Common myeloid progenitor, CD34-positive (primary cell): ENCODE results near the gene B3GALT6.
"Not testable (repeated sequence)": the region's sequence is repeated elsewhere in the genome, so short reads cannot be mapped to it uniquely, and the experiment has no call there.

Experiments used
- CTCF ChIA-PET: fragments of 350-600 bp; sonication (Branson Sonifier 250); formaldehyde crosslinking; loops from one replicate; lab custom pipeline; 2021; ENCODE audit warnings: antibody characterized with exemption; lab: Charles Lee
- POLR2A ChIA-PET: fragments of 350-600 bp; sonication (Branson Sonifier 250); formaldehyde crosslinking; loops from one replicate; lab custom pipeline; 2021; ENCODE audit warnings: antibody characterized with exemption; lab: Charles Lee
- DNase-seq, 3 donors: peaks; one replicate each; pipeline versions ENCODE4 v3.0.0 to v3.0.0-alpha.2; 2013
- H3K27ac ChIP-seq, 2 experiments: 1 replicate in 1 of 2; 2 replicates in 1 of 2; pipeline ENCODE4 v1.7.0; 2013; ENCODE audit warnings: inconsistent platforms in 2 of 2, low read length in 2 of 2, mild to moderate bottlenecking in 2 of 2, low read depth in 1 of 2, moderate library complexity in 1 of 2; ENCODE audit not compliant: severe bottlenecking in 2 of 2, insufficient read depth in 1 of 2, poor library complexity in 1 of 2
- H3K27me3 ChIP-seq, 5 experiments: replicated peaks in 2 of 5; 1 replicate in 3 of 5; 2 replicates in 2 of 5; pipeline versions ENCODE4 v1.6.1 to v1.7.0; 2013; ENCODE audit warnings: low read length in 4 of 5, mild to moderate bottlenecking in 2 of 5, moderate library complexity in 2 of 5, inconsistent platforms in 1 of 5; ENCODE audit not compliant: insufficient read depth in 5 of 5, control insufficient read depth in 4 of 5
- H3K36me3 ChIP-seq, 4 experiments: 1 replicate in 2 of 4; 2 replicates in 2 of 4; pipeline versions ENCODE4 v1.6.1 to v1.7.0; 2013; ENCODE audit warnings: low read length in 3 of 4, control low read depth in 1 of 4, mild to moderate bottlenecking in 1 of 4; ENCODE audit not compliant: control insufficient read depth in 4 of 4, insufficient read depth in 4 of 4
- H3K4me1 ChIP-seq, 4 experiments: 1 replicate in 3 of 4; 2 replicates in 1 of 4; pipeline versions ENCODE4 v1.6.1 to v1.7.1; 2013; ENCODE audit warnings: low read length in 3 of 4, mild to moderate bottlenecking in 3 of 4, control low read depth in 1 of 4, inconsistent platforms in 1 of 4, moderate library complexity in 1 of 4; ENCODE audit not compliant: control insufficient read depth in 4 of 4, insufficient read depth in 4 of 4; ENCODE audit errors: control extremely low read depth in 1 of 4
- H3K4me3 ChIP-seq, 7 experiments: 1 replicate in 4 of 7; 2 replicates in 3 of 7; pipeline versions ENCODE4 v1.5.1 to v1.7.0; 2013; ENCODE audit warnings: mild to moderate bottlenecking in 7 of 7, low read length in 6 of 7, moderate library complexity in 6 of 7, inconsistent platforms in 2 of 7, low read depth in 2 of 7, control low read depth in 1 of 7; ENCODE audit not compliant: insufficient read depth in 4 of 7, control insufficient read depth in 1 of 7; ENCODE audit errors: extremely low read depth in 1 of 7
- H3K9me3 ChIP-seq, 5 experiments: 1 replicate in 4 of 5; 2 replicates in 1 of 5; pipeline versions ENCODE4 v1.6.1 to v1.7.1; 2013; ENCODE audit warnings: low read length in 4 of 5, mild to moderate bottlenecking in 2 of 5, inconsistent platforms in 1 of 5, low read depth in 1 of 5, moderate library complexity in 1 of 5; ENCODE audit not compliant: control insufficient read depth in 4 of 5, insufficient read depth in 2 of 5; ENCODE audit errors: control extremely low read depth in 1 of 5
- WGBS: methylation state at CpG from one replicate; pipeline ENCODE4 v1.1.5; 2013; ENCODE audit not compliant: insufficient coverage; 5-methylcytosine and 5-hydroxymethylcytosine counted together

The B3GALT6 gene

DNA sequence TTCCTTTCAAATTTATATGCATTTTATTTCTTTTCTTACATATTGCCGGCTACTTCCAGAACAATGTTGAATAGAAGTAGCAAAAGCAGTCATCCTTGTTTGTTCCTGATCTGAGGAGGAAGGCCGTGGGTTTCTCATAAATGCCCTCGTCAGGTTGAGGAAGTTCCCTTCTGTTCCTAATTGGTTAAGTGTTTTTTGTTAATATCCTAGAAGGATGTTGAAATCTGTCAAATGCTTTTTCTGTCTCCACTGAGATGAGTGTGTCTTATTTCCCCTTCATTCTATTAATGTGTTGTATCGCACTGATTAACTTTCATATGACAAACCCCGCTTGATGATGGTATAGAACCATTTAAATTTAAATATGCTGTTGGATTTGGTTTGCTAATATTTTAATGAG is 42.9 kb upstream of the B3GALT6 start:
- 46% methylated on average over 4 of the region's 5 CpGs for WGBS
- CTCF ChIA-PET = no interaction called here
- Histone ChIP-seq H3K4me3 (no peak overlapping the region), H3K9me3 (peaks cover 0 to 7% (median 2%) of the 10 kb centered on the region in 5 experiments), H3K27ac (no peak overlapping the region), H3K36me3 (no peaks in the 10 kb centered on the region), H3K4me1 (peaks cover 0 to 14% (median 2%) of the 10 kb centered on the region in 4 experiments), H3K27me3 (no peaks in the 10 kb centered on the region)
- POLR2A ChIA-PET = interaction anchor here (0.6 kb wide), 1 partner anchor 145 kb away, joined by 3 read pairs; no protein-coding TSS in a partner anchor
- DNase-seq = no peak

- Histone ChIP-seq H3K36me3 (no peaks in the 10 kb centered on the region), H3K4me1 (peaks cover 0 to 6% (median 2%) of the 10 kb centered on the region in 4 experiments), H3K27me3 (no peaks in the 10 kb centered on the region), H3K9me3 (peaks cover 0 to 17% (median 2%) of the 10 kb centered on the region in 5 experiments), H3K27ac (no peak overlapping the region), H3K4me3 (no peak overlapping the region)
- WGBS = 88% methylated on average over 10 of the region's 11 CpGs
- ChIA-PET POLR2A (no interaction called here), CTCF (no interaction called here)
- no peak for DNase-seq
Observed at GRCh38 chr1:1191734-1192133, 40.3 kb upstream of the B3GALT6 start.

DNA sequence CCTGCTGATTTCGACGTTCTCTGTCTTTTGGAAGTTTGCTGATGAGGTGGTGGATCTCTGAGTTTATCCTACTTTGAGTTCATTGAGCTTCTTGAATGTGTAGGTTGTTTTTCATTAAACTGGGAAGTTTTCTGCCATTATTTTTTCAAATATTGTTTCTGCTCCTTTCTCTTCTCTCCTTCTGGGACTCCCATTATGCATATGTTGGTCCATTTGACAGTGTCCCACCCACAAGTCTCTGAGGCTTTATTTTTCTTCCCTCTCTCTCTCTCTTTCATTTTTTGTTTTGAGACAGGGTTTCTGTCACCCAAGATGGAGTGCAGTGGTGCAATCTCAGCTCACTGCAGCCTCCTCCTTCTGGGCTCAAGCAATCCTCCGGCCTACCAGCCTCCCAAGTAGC is 37.3 kb upstream of the B3GALT6 start:
- CTCF ChIA-PET = interaction anchor here (0.8 to 1.1 kb wide), 3 partner anchors 12 to 24 kb away, joined by 3 read pairs; no protein-coding TSS in a partner anchor
- Histone ChIP-seq H3K4me1 (peaks cover 0 to 18% (median 10%) of the 10 kb centered on the region in 4 experiments), H3K27ac (no peak overlapping the region), H3K9me3 (peaks cover 0 to 17% (median 2%) of the 10 kb centered on the region in 5 experiments), H3K4me3 (no peak overlapping the region), H3K36me3 (no peaks in the 10 kb centered on the region), H3K27me3 (no peaks in the 10 kb centered on the region)
- POLR2A ChIA-PET = no interaction called here
- peak in 2 of 3 donors; percentile 45 to 70 for DNase-seq
- 78% methylated on average over 3 of the region's 3 CpGs for WGBS

DNA sequence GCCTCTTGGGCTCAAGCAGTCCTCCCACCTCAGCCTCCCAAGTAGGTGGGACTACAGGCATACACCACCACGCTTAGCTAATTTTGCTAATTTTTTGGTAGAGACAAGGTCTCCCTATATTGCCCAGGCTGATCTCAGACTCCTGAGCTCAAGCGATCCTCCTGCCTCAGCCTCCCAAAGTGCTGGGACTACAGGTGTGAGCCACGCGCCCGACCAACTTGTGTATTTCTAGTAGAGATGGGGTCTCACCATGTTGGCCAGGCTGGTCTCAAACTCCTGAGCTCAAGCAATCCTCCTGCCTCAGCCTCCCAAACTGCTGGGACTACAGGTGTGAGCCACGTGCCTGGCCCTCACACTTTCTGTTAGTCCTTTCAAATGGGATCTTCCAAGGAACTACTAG is 36.3 kb upstream of the B3GALT6 start:
- H3K9me3 ChIP-seq = peaks cover 0 to 17% (median 2%) of the 10 kb centered on the region in 5 experiments
- H3K27ac ChIP-seq, H3K4me3 ChIP-seq, H3K27me3 ChIP-seq, H3K36me3 ChIP-seq, POLR2A ChIA-PET, DNase-seq: not testable (repeated sequence)
- CTCF ChIA-PET = interaction anchor here (1.2 to 1.3 kb wide), 2 partner anchors 14 to 75 kb away, joined by 3 read pairs; no protein-coding TSS in a partner anchor
- WGBS = 100% methylated on average over 5 of the region's 6 CpGs
- peaks cover 0 to 28% (median 20%) of the 10 kb centered on the region in 4 experiments for H3K4me1 ChIP-seq

DNA sequence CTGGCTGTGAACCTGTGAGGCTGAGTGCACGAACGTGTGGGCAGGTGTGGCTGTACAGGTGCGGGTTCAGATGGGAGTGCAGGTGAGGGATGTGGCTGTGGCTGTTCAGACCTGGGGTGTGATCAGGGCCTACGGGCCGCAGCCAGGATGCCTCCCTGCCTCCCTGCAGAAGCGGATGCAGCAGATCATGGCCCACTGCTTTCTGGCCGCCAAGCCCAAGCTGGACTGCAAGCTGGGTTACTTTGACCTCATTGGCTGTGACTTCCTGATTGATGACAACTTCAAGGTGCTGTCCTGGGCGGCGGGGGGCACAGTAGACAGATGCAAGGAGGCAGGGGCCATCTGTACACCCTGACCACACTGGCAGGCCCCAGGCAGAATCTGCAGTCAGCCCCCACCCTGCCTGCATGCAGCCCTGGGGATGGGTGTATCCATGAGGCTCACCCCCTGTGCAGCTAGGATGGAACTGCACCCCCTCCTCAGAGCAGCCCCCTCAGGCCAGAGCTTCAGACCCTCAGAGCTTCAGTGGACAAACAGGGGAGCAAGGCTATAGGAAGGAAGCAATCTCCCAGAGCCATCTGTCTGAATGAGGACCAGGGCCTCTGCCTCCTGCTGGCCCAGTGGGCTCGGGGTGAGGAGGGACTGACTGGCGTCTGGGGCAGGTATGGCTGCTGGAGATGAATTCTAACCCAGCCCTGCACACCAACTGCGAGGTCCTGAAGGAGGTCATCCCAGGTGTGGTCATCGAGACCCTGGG is 35.4 kb upstream of the B3GALT6 start:
- POLR2A ChIA-PET = no interaction called here
- Histone ChIP-seq H3K9me3 (peaks cover 0 to 14% (median 0%) of the 10 kb centered on the region in 5 experiments), H3K4me3 (no peak overlapping the region), H3K4me1 (peaks cover 0 to 33% (median 22%) of the 10 kb centered on the region in 4 experiments), H3K36me3 (no peaks in the 10 kb centered on the region), H3K27me3 (no peaks in the 10 kb centered on the region), H3K27ac (no peak overlapping the region)
- DNase-seq = no peak
- CTCF ChIA-PET = interaction anchor here (1.0 to 1.3 kb wide), 3 partner anchors 13 to 76 kb away, joined by 3 to 4 read pairs (median 3); no protein-coding TSS in a partner anchor
- 94% methylated on average over 11 of the region's 13 CpGs for WGBS

GRCh38 chr1:1197188-1197500 is 34.9 kb upstream of the B3GALT6 start:
- 100% methylated on average over 4 of the region's 8 CpGs for WGBS
- ChIA-PET POLR2A (no interaction called here), CTCF (interaction anchor here (1.0 kb wide), 1 partner anchor 75 kb away, joined by 4 read pairs; no protein-coding TSS in a partner anchor)
- H3K9me3 ChIP-seq = peaks cover 0 to 13% (median 0%) of the 10 kb centered on the region in 5 experiments
- peaks cover 0 to 33% (median 22%) of the 10 kb centered on the region in 4 experiments for H3K4me1 ChIP-seq
- H3K4me3 ChIP-seq = no peak overlapping the region
- no peaks in the 10 kb centered on the region for H3K27me3 ChIP-seq
- no peak overlapping the region for H3K27ac ChIP-seq
- no peak for DNase-seq
- no peaks in the 10 kb centered on the region for H3K36me3 ChIP-seq
